OCI-LY1 (cell line): ENCODE measurements around the gene RREB1.

ENCODE experiments used
- H2AFZ ChIP-seq: fragments of 200-600 bp; sonication (generic), shearing (Covaris generic); 2 replicates; pipeline ENCODE4 v1.6.0; 2014; ENCODE audit warnings: antibody characterized with exemption, mild to moderate bottlenecking, low read length
- H3F3A ChIP-seq: fragments of 200-600 bp; sonication (generic), shearing (Covaris generic); 2 replicates; pipeline ENCODE4 v1.6.0; 2014; ENCODE audit warnings: mild to moderate bottlenecking, antibody characterized with exemption, low read length, moderate library complexity; ENCODE audit not compliant: insufficient read depth
- H3K27ac ChIP-seq: fragments of 200-600 bp; sonication (generic); 2 replicates; pipeline ENCODE4 v1.5.1; 2014; ENCODE audit warnings: low read length, mixed run types, mild to moderate bottlenecking, low read depth; ENCODE audit not compliant: poor library complexity, severe bottlenecking
- H3K27me3 ChIP-seq: fragments of 200-600 bp; sonication (generic); 2 replicates; pipeline ENCODE4 v1.6.0; 2014; ENCODE audit warnings: antibody characterized with exemption, mild to moderate bottlenecking, low read length, moderate library complexity; ENCODE audit not compliant: insufficient read depth
- H3K36me3 ChIP-seq: fragments of 200-600 bp; sonication (generic); 2 replicates; pipeline ENCODE4 v1.6.1; 2014; ENCODE audit warnings: mild to moderate bottlenecking, antibody characterized with exemption, low read length, moderate library complexity, mixed read lengths; ENCODE audit not compliant: insufficient read depth
- H3K4me1 ChIP-seq: fragments of 200-600 bp; sonication (generic); 2 replicates; pipeline ENCODE4 v1.5.1; 2014; ENCODE audit warnings: mild to moderate bottlenecking, low read length, moderate library complexity; ENCODE audit not compliant: insufficient read depth, severe bottlenecking
- H3K4me2 ChIP-seq: fragments of 200-600 bp; sonication (generic), shearing (Covaris generic); 2 replicates; pipeline ENCODE4 v1.6.1; 2014; ENCODE audit warnings: low read length
- H3K4me3 ChIP-seq: fragments of 200-600 bp; sonication (generic); 2 replicates; pipeline ENCODE4 v1.5.1; 2014; ENCODE audit warnings: low read length, low read depth, mild to moderate bottlenecking, mixed read lengths; ENCODE audit not compliant: poor library complexity, severe bottlenecking
- H3K79me2 ChIP-seq: fragments of 200-600 bp; shearing (Covaris generic); 2 replicates; pipeline ENCODE4 v1.6.1; 2016; ENCODE audit warnings: mixed run types, low read length, mixed read lengths; ENCODE audit not compliant: insufficient read depth
- H3K9ac ChIP-seq: fragments of 200-600 bp; sonication (generic), shearing (Covaris generic); 2 replicates; pipeline ENCODE4 v1.6.1; 2014; ENCODE audit warnings: mild to moderate bottlenecking, low read length, mixed read lengths
- H3K9me2 ChIP-seq: fragments of 200-600 bp; sonication (generic), shearing (Covaris generic); 2 replicates; pipeline ENCODE4 v1.6.1; 2014; ENCODE audit warnings: low read depth, mild to moderate bottlenecking, low read length, mixed read lengths
- H3K9me3 ChIP-seq: fragments of 200-600 bp; shearing (Covaris generic); 2 replicates; pipeline ENCODE4 v1.6.1; 2014; ENCODE audit warnings: low read length, mixed read lengths
- H4K20me1 ChIP-seq: fragments of 200-600 bp; sonication (generic), shearing (Covaris generic); 2 replicates; pipeline ENCODE4 v1.6.0; 2016; ENCODE audit warnings: mild to moderate bottlenecking, low read length; ENCODE audit not compliant: insufficient read depth
- EZH2 ChIP-seq: fragments of 200-600 bp; sonication (generic), shearing (Covaris generic); IDR thresholded peaks from 2 replicates; pipeline ENCODE4 v1.8.0; 2017; ENCODE audit warnings: borderline replicate concordance, mixed run types, mild to moderate bottlenecking, antibody characterized with exemption, low read length, moderate library complexity, mixed read lengths
- TF ChIP-seq, protein P1 (sequence below): fragments of 200-600 bp; sonication (generic), shearing (Covaris generic); IDR thresholded peaks from 2 replicates; pipeline ENCODE4 v1.5.1; 2017; ENCODE audit warnings: mild to moderate bottlenecking, antibody characterized with exemption, low read length, moderate library complexity, mixed read lengths

RREB1 gene

GRCh38 chr6:7238526-7238899 lies 130.8 kb downstream of the RREB1 start:
- H3F3A ChIP-seq: no peaks in the 10 kb centered on the region
- no peak overlapping the region for H3K27ac ChIP-seq
- H3K9ac ChIP-seq: no peak overlapping the region
- H3K4me2 ChIP-seq: no peak overlapping the region
- H3K27me3 ChIP-seq: no peaks in the 10 kb centered on the region
- H3K4me3 ChIP-seq: no peak overlapping the region
- H3K4me1 ChIP-seq: peaks cover 21% of the 10 kb centered on the region
- TF ChIP-seq, protein P1, sequence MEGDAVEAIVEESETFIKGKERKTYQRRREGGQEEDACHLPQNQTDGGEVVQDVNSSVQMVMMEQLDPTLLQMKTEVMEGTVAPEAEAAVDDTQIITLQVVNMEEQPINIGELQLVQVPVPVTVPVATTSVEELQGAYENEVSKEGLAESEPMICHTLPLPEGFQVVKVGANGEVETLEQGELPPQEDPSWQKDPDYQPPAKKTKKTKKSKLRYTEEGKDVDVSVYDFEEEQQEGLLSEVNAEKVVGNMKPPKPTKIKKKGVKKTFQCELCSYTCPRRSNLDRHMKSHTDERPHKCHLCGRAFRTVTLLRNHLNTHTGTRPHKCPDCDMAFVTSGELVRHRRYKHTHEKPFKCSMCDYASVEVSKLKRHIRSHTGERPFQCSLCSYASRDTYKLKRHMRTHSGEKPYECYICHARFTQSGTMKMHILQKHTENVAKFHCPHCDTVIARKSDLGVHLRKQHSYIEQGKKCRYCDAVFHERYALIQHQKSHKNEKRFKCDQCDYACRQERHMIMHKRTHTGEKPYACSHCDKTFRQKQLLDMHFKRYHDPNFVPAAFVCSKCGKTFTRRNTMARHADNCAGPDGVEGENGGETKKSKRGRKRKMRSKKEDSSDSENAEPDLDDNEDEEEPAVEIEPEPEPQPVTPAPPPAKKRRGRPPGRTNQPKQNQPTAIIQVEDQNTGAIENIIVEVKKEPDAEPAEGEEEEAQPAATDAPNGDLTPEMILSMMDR: no peak
- no peak for TF ChIP-seq EZH2
- no peaks in the 10 kb centered on the region for H4K20me1 ChIP-seq
- H3K9me3 ChIP-seq: no peaks in the 10 kb centered on the region
- no peaks in the 10 kb centered on the region for H3K9me2 ChIP-seq
- H3K79me2 ChIP-seq: no peaks in the 10 kb centered on the region
- no peak overlapping the region for H2AFZ ChIP-seq
- H3K36me3 ChIP-seq: peaks cover 14% of the 10 kb centered on the region; the same call in 1 of the 2 replicates

GRCh38 chr6:7238900-7239589 lies 131.3 kb downstream of the RREB1 start:
- H3K9ac ChIP-seq: no peak overlapping the region
- no peak overlapping the region for H3K4me3 ChIP-seq
- no peak overlapping the region for H3K4me2 ChIP-seq
- H3K4me1 ChIP-seq: peaks cover 21% of the 10 kb centered on the region
- no peaks in the 10 kb centered on the region for H3K9me3 ChIP-seq
- H3K36me3 ChIP-seq: peaks cover 11% of the 10 kb centered on the region; the same call in 1 of the 2 replicates
- H3F3A ChIP-seq: no peaks in the 10 kb centered on the region
- no peaks in the 10 kb centered on the region for H4K20me1 ChIP-seq
- no peaks in the 10 kb centered on the region for H3K9me2 ChIP-seq
- TF ChIP-seq, protein P1: peak; percentile 89
- TF ChIP-seq EZH2: no peak
- no peaks in the 10 kb centered on the region for H3K79me2 ChIP-seq
- H3K27me3 ChIP-seq: no peaks in the 10 kb centered on the region
- H3K27ac ChIP-seq: no peak overlapping the region
- H2AFZ ChIP-seq: no peak overlapping the region

- Histone ChIP-seq H3K36me3 (peaks cover 11% of the 10 kb centered on the region; the same call in 1 of the 2 replicates), H3K9me3 (no peaks in the 10 kb centered on the region), H3K79me2 (no peaks in the 10 kb centered on the region), H3K4me1 (peaks cover 21% of the 10 kb centered on the region), H3F3A (no peaks in the 10 kb centered on the region), H3K9ac (no peak overlapping the region), H4K20me1 (no peaks in the 10 kb centered on the region), H3K27me3 (no peaks in the 10 kb centered on the region), H3K9me2 (no peaks in the 10 kb centered on the region), H3K27ac (no peak overlapping the region), H2AFZ (no peak overlapping the region), H3K4me2 (no peak overlapping the region), H3K4me3 (no peak overlapping the region)
- TF ChIP-seq, protein P1: no peak
- no peak for TF ChIP-seq EZH2
Observed at GRCh38 chr6:7239590-7239948, 131.8 kb downstream of the RREB1 start.
